Left cardiac atrium (tissue), 2 donors: ENCODE measurements around the gene MAX. TPM values are rescaled to one million over a fixed set of nuclear protein-coding genes. Genes with fewer than 3 reads are reported as not detected.

ENCODE experiments used
- microRNA-seq, 2 donors: library from miRNA; unstranded; fragments of <30 nt; microRNA quantifications; one replicate each; pipeline ENCODE4 v1.2.0, GENCODE V29; 2020
- total RNA-seq, 2 donors: library from RNA; stranded (reverse); fragmentation: NEBNext Ultra II Directional; extraction: Animal tissue kit (Norgen Biotek cat#: 25700); gene quantifications; one replicate each; pipeline ENCODE4 v1.2.1, GENCODE V29; 2021
- donor health status: DM: no; HTN: yes; CAD: no; lungs with severe emphysema.
- donor health status: DM: yes; HTN: yes; CAD: no.

Gene MAX
- total RNA-seq, 2 donors from 2014 or later, result 71.1 to 81.1 TPM

Small RNAs within 50 kb of the gene (microRNA-seq; reads per million reads assigned to microRNA genes)
- 0 to 0.20 reads per million in 2 donors for gene MIR4706

Other genes starting within 250 kb of the MAX start
- gene SPTB, start 222.6 kb downstream of the MAX start, total RNA-seq, result 10 to 100 TPM; 58.2 to 63.6 TPM
- gene CHURC1, start 188.1 kb downstream of the MAX start, total RNA-seq, result 10 to 100 TPM; 89.1 to 97.4 TPM
- not detected for gene GPX2, start 159.8 kb downstream of the MAX start, total RNA-seq
- gene RAB15, start 130.2 kb downstream of the MAX start, total RNA-seq, result 10 to 100 TPM; 12.9 to 51.4 TPM
- 10 to 100 TPM; 13.1 to 15.9 TPM for gene FNTB, start 115.6 kb downstream of the MAX start, total RNA-seq